H1 (cell line): ENCODE data around the gene MGAT5B. TPM values are rescaled to one million over a fixed set of nuclear protein-coding genes. Genes with fewer than 3 reads are reported as not detected.

Experiments used
- CTCF ChIA-PET: fragments of 300-600 bp; sonication (Branson Sonifier 250); formaldehyde crosslinking; loops from one replicate; lab custom pipeline; 2021; ENCODE audit not compliant: partially characterized antibody; lab: Charles Lee
- POLR2A ChIA-PET: fragments of 300-600 bp; sonication (Branson Sonifier 250); formaldehyde crosslinking; loops from one replicate; lab custom pipeline; 2021; ENCODE audit warnings: inconsistent platforms; ENCODE audit not compliant: partially characterized antibody; lab: Charles Lee
- DNase-seq, 2 experiments: peaks; one replicate each; pipeline versions ENCODE4 v3.0.0 to v3.0.0-alpha.2; 2010 to 2022; ENCODE audit warnings: low spot score in 2 of 2, low read depth in 1 of 2, mixed read lengths in 1 of 2
- FAIRE-seq: peaks from 2 replicates; lab custom pipeline; 2011; peaks lifted over from hg19 to GRCh38; lab: Jason Lieb, UNC
- H2AFZ ChIP-seq: 2 replicates; pipeline ENCODE4 v1.8.1; 2012; ENCODE audit warnings: low read length, inconsistent platforms
- H2AK5ac ChIP-seq: 2 replicates; pipeline ENCODE4 v1.6.1; 2013; ENCODE audit warnings: low read depth, low read length
- H2BK120ac ChIP-seq: replicated peaks from 2 replicates; pipeline ENCODE3; 2013; ENCODE audit warnings: low read depth, low read length, inconsistent platforms
- H2BK12ac ChIP-seq: 2 replicates; pipeline ENCODE4 v1.6.1; 2013; ENCODE audit warnings: low read depth, low read length
- H2BK15ac ChIP-seq: 2 replicates; pipeline ENCODE4 v1.6.1; 2013; ENCODE audit warnings: low read length
- H2BK20ac ChIP-seq: 2 replicates; pipeline ENCODE4 v1.6.1; 2013; ENCODE audit warnings: low read length
- H2BK5ac ChIP-seq: 2 replicates; pipeline ENCODE4 v1.6.1; 2013; ENCODE audit warnings: low read depth, low read length
- H3K14ac ChIP-seq: 2 replicates; pipeline ENCODE4 v1.6.1; 2013; ENCODE audit warnings: inconsistent platforms; ENCODE audit not compliant: insufficient read length
- H3K18ac ChIP-seq: 2 replicates; pipeline ENCODE4 v1.6.1; 2013; ENCODE audit warnings: low read length; ENCODE audit errors: extremely low read depth
- H3K23ac ChIP-seq: 2 replicates; pipeline ENCODE4 v1.6.1; 2013; ENCODE audit warnings: inconsistent platforms; ENCODE audit not compliant: insufficient read length
- H3K23me2 ChIP-seq: 2 replicates; pipeline ENCODE4 v1.6.1; 2013; ENCODE audit warnings: low read depth, low read length
- H3K27ac ChIP-seq: 2 replicates; pipeline ENCODE4 v1.6.1; 2011; ENCODE audit warnings: low read depth, low read length, inconsistent platforms
- H3K27me3 ChIP-seq, 4 experiments: replicated peaks in 1 of 4; 1 replicate in 1 of 4; 2 replicates in 3 of 4; pipeline versions ENCODE4 v1.6.1 to v1.8.1; 2011 to 2013; ENCODE audit warnings: low read length in 3 of 4, mild to moderate bottlenecking in 3 of 4, inconsistent platforms in 2 of 4, mixed read lengths in 2 of 4, moderate library complexity in 1 of 4; ENCODE audit not compliant: control insufficient read depth in 3 of 4, insufficient read depth in 3 of 4; ENCODE audit errors: extremely low read depth in 1 of 4
- H3K36me3 ChIP-seq, 4 experiments: 2 replicates each; pipeline versions ENCODE4 v1.6.1 to v1.8.1; 2011 to 2013; ENCODE audit warnings: mild to moderate bottlenecking in 4 of 4, low read length in 3 of 4, moderate library complexity in 2 of 4, control low read depth in 1 of 4, inconsistent platforms in 1 of 4; ENCODE audit not compliant: insufficient read depth in 4 of 4, control insufficient read depth in 2 of 4
- H3K4ac ChIP-seq: replicated peaks from 2 replicates; pipeline ENCODE3; 2013; ENCODE audit warnings: low read length, low read depth, mixed read lengths, inconsistent platforms; ENCODE audit not compliant: insufficient read length
- H3K4me1 ChIP-seq, 4 experiments: replicated peaks in 1 of 4; 1 replicate in 1 of 4; 2 replicates in 3 of 4; pipeline versions ENCODE4 v1.6.1 to v1.8.1; 2011 to 2013; ENCODE audit warnings: low read length in 3 of 4, inconsistent platforms in 2 of 4, mixed read lengths in 1 of 4; ENCODE audit not compliant: insufficient read depth in 4 of 4, control insufficient read depth in 3 of 4
- H3K4me2 ChIP-seq, 2 experiments: 2 replicates each; pipeline versions ENCODE4 v1.6.1 to v1.8.1; 2011 to 2013; ENCODE audit warnings: low read depth in 2 of 2, low read length in 2 of 2, control low read depth in 1 of 2, inconsistent platforms in 1 of 2, mild to moderate bottlenecking in 1 of 2; ENCODE audit not compliant: insufficient read depth in 1 of 2
- H3K4me3 ChIP-seq, 4 experiments: fragments of 200-600, 300-600 bp in 1 of 4; sonication (generic), shearing (Covaris generic), sonication (Bioruptor Twin) in 1 of 4; 2 replicates each; pipeline versions ENCODE4 v1.5.1 to v1.8.1; 2011 to 2016; ENCODE audit warnings: low read length in 4 of 4, low read depth in 3 of 4, control low read depth in 2 of 4, inconsistent platforms in 2 of 4, mild to moderate bottlenecking in 2 of 4, mixed read lengths in 1 of 4, moderate library complexity in 1 of 4; ENCODE audit not compliant: insufficient read depth in 2 of 4; ENCODE audit errors: extremely low read depth in 1 of 4
- H3K56ac ChIP-seq: replicated peaks from 2 replicates; pipeline ENCODE3; 2013; ENCODE audit warnings: low read depth, mild to moderate bottlenecking, mixed read lengths, low read length, inconsistent platforms; ENCODE audit not compliant: insufficient read length
- H3K79me1 ChIP-seq: 2 replicates; pipeline ENCODE4 v1.6.1; 2013; ENCODE audit warnings: low read depth, low read length, control low read depth
- H3K79me2 ChIP-seq, 2 experiments: 2 replicates each; pipeline versions ENCODE4 v1.6.1 to v1.8.1; 2012 to 2013; ENCODE audit warnings: low read length in 2 of 2, mild to moderate bottlenecking in 2 of 2, inconsistent platforms in 1 of 2; ENCODE audit not compliant: insufficient read depth in 2 of 2, control insufficient read depth in 1 of 2
- H3K9ac ChIP-seq, 4 experiments: replicated peaks in 1 of 4; 1 replicate in 1 of 4; 2 replicates in 3 of 4; pipeline versions ENCODE4 v1.6.1 to v1.8.1; 2011 to 2013; ENCODE audit warnings: low read depth in 3 of 4, low read length in 3 of 4, control low read depth in 2 of 4, mild to moderate bottlenecking in 2 of 4, moderate library complexity in 2 of 4, inconsistent platforms in 1 of 4; ENCODE audit errors: extremely low read depth in 1 of 4
- H3K9me3 ChIP-seq, 2 experiments: 2 replicates each; pipeline versions ENCODE4 v1.6.1 to v1.8.1; 2012 to 2013; ENCODE audit warnings: mild to moderate bottlenecking in 2 of 2, moderate library complexity in 2 of 2, control low read depth in 1 of 2, inconsistent platforms in 1 of 2, low read depth in 1 of 2, low read length in 1 of 2, mixed read lengths in 1 of 2; ENCODE audit not compliant: insufficient read depth in 2 of 2
- H4K20me1 ChIP-seq, 2 experiments: replicated peaks in 1 of 2; 2 replicates each; pipeline versions ENCODE3 to v1.8.1; 2011 to 2013; ENCODE audit warnings: inconsistent platforms in 2 of 2, low read length in 2 of 2, mild to moderate bottlenecking in 1 of 2; ENCODE audit not compliant: insufficient read depth in 2 of 2, control insufficient read depth in 1 of 2
- H4K5ac ChIP-seq: 2 replicates; pipeline ENCODE4 v1.6.1; 2013; ENCODE audit warnings: low read length, low read depth, mixed read lengths, inconsistent platforms; ENCODE audit not compliant: insufficient read length
- H4K8ac ChIP-seq: 2 replicates; pipeline ENCODE4 v1.8.0; 2013; ENCODE audit warnings: mild to moderate bottlenecking, moderate library complexity, low read length, inconsistent platforms; ENCODE audit not compliant: insufficient read depth; ENCODE audit errors: extremely low read depth
- H4K91ac ChIP-seq: replicated peaks from 2 replicates; pipeline ENCODE3; 2013; ENCODE audit warnings: low read length, mixed read lengths, inconsistent platforms; ENCODE audit not compliant: insufficient read length
- GABPA ChIP-seq: IDR thresholded peaks from 2 replicates; pipeline ENCODE4 v1.6.1; 2011; ENCODE audit warnings: mild to moderate bottlenecking, low read length, moderate library complexity, borderline replicate concordance; ENCODE audit not compliant: insufficient read depth
- SRF ChIP-seq: IDR thresholded peaks from 2 replicates; pipeline ENCODE4 v1.6.1; 2011; ENCODE audit warnings: mild to moderate bottlenecking, low read depth, low read length, moderate library complexity
- WGBS, 2 experiments: shearing (Covaris generic) in 1 of 2; methylation state at CpG; one replicate each; pipeline versions ENCODE4 v1.1.6 to v1.1.7; 2013 to 2015; ENCODE audit warnings: low lambda C conversion rate in 2 of 2, mixed read lengths in 2 of 2, inconsistent platforms in 1 of 2, low coverage in 1 of 2, missing lambda C conversion rate in 1 of 2; ENCODE audit not compliant: insufficient replicate concordance in 2 of 2, insufficient coverage in 1 of 2, insufficient read length in 1 of 2; ENCODE audit errors: extremely low coverage in 1 of 2, missing lambda C conversion rate in 1 of 2; 5-methylcytosine and 5-hydroxymethylcytosine counted together
- polyA plus RNA-seq, 7 experiments: library from polyadenylated mRNA; depleted of rRNA in 3 of 7; stranded (reverse) in 5 of 7; unstranded in 2 of 7; fragments of >200 nt in 5 of 7; fragments of 200-250 nt in 2 of 7; gene quantifications; 1 replicate in 5 of 7; 2 replicates in 1 of 7; 4 replicates in 1 of 7; pipeline versions ENCODE4 v1.2.1 to v1.2.3, GENCODE V29; 2011 to 2013; ENCODE audit warnings: missing spikeins in 2 of 7, mixed read lengths in 2 of 7
- total RNA-seq: library from RNA; stranded (reverse); fragmentation: NEBNext Ultra II Directional; extraction: Animal tissue kit (Norgen Biotek cat#: 25700); gene quantifications from 2 replicates; pipeline ENCODE4 v1.2.1, GENCODE V29; 2021

MGAT5B gene
- total and polyA plus RNA-seq, 2 of the 8 experiments (the other 6 are each of a cell fraction or from before 2014, with no cell fraction given), result 7.9 to 8.2 TPM

GRCh38 chr17:76930107-76930506 lies 61.9 kb downstream of the MGAT5B start:
- H3K36me3 ChIP-seq, result no peaks in the 10 kb centered on the region
- ChIA-PET CTCF (interaction anchor here (0.6 to 1.7 kb wide), 9 partner anchors 9 to 166 kb away, joined by 3 to 6 read pairs (median 3); no protein-coding TSS in a partner anchor), POLR2A (no interaction called here)
- no peak overlapping the region for H3K56ac ChIP-seq
- H2BK120ac ChIP-seq, result no peak overlapping the region
- DNase-seq, result no peak
- H3K27ac ChIP-seq, result no peak overlapping the region
- no peaks in the 10 kb centered on the region for H3K79me1 ChIP-seq
- no peak for FAIRE-seq
- H3K14ac ChIP-seq, result no peak overlapping the region
- H4K91ac ChIP-seq, result no peak overlapping the region
- no peak overlapping the region for H2BK15ac ChIP-seq
- no peak overlapping the region for H2BK20ac ChIP-seq
- H2BK5ac ChIP-seq, result no peak overlapping the region
- H4K5ac ChIP-seq, result no peak overlapping the region
- H4K20me1 ChIP-seq, result peaks cover 0 to 9% of the 10 kb centered on the region in 2 experiments
- H3K9me3 ChIP-seq, result no peaks in the 10 kb centered on the region
- H3K27me3 ChIP-seq, result no peaks in the 10 kb centered on the region
- H2AFZ ChIP-seq, result no peak overlapping the region
- H3K9ac ChIP-seq, result no peak overlapping the region
- WGBS, 2 experiments, result 86% methylated on average over 6 of the region's 6 CpGs; no CpG with 5 or more reads in 1 of the 2 experiments
- H2BK12ac ChIP-seq, result no peak overlapping the region
- no peak for TF ChIP-seq GABPA
- TF ChIP-seq SRF, result no peak
- H2AK5ac ChIP-seq, result no peak overlapping the region
- no peak overlapping the region for H3K4me2 ChIP-seq
- H3K23me2 ChIP-seq, result no peaks in the 10 kb centered on the region
- H3K23ac ChIP-seq, result no peak overlapping the region
- H3K4me3 ChIP-seq, result no peak overlapping the region
- no peak overlapping the region for H3K18ac ChIP-seq
- H4K8ac ChIP-seq, result no peak overlapping the region
- H3K4me1 ChIP-seq, result peaks cover 0 to 2% (median 0%) of the 10 kb centered on the region in 4 experiments; a peak in 1 of 7 replicates
- H3K4ac ChIP-seq, result no peak overlapping the region
- H3K79me2 ChIP-seq, result no peaks in the 10 kb centered on the region
